Measurements from ENCODE around the gene ZNF469.

The ZNF469 gene

GRCh38 chr16:88431651-88432050, 48.9 kb downstream of the ZNF469 start:
- H3K27ac ChIP-seq (ENCODE audit: low read length): no peak overlapping the region

GRCh38 chr16:88432174-88432573, 49.4 kb downstream of the ZNF469 start:
- H3K4me3 ChIP-seq (ENCODE audit: low read length): no peak overlapping the region
- H3K9me3 ChIP-seq (ENCODE audit: insufficient read depth, low read depth, low read length): no peaks in the 10 kb centered on the region
- no peaks in the 10 kb centered on the region for H3K4me1 ChIP-seq (ENCODE audit: insufficient read depth, low read length)
- H3K9ac ChIP-seq (ENCODE audit: low read depth, low read length): no peak overlapping the region
- no peaks in the 10 kb centered on the region for H3K36me3 ChIP-seq (ENCODE audit: insufficient read depth, low read depth, low read length)
- no peaks in the 10 kb centered on the region; the same call in 1 of the 2 replicates for H3K27me3 ChIP-seq (ENCODE audit: insufficient read depth, low read length)
- no peak overlapping the region for H3K27ac ChIP-seq (ENCODE audit: low read length)

More at GRCh38 chr16:88431651-88432050, 48.9 kb downstream of the ZNF469 start:
- no peaks in the 10 kb centered on the region for H3K36me3 ChIP-seq (ENCODE audit: insufficient read depth, low read depth, low read length)
- no peaks in the 10 kb centered on the region for H3K9me3 ChIP-seq (ENCODE audit: insufficient read depth, low read depth, low read length)
- H3K9ac ChIP-seq (ENCODE audit: low read depth, low read length): no peak overlapping the region
- H3K27me3 ChIP-seq (ENCODE audit: insufficient read depth, low read length): no peaks in the 10 kb centered on the region; the same call in 1 of the 2 replicates
- H3K4me3 ChIP-seq (ENCODE audit: low read length): no peak overlapping the region
- no peaks in the 10 kb centered on the region for H3K4me1 ChIP-seq (ENCODE audit: insufficient read depth, low read length)
